Measurements from ENCODE around the gene MRPL45.
"Not testable (repeated sequence)": the region's sequence is repeated elsewhere in the genome, so short reads cannot be mapped to it uniquely, and the experiment has no call there.

Gene MRPL45

GRCh38 chr17:38296834-38297517, at the start of gene MRPL45:
Gene MRPL45, plus strand, starts transcription at chr17:38297168. Its CDS starts 16 bp downstream, at chr17:38297184.
- peak; percentile 76 for DNase-seq

DNA sequence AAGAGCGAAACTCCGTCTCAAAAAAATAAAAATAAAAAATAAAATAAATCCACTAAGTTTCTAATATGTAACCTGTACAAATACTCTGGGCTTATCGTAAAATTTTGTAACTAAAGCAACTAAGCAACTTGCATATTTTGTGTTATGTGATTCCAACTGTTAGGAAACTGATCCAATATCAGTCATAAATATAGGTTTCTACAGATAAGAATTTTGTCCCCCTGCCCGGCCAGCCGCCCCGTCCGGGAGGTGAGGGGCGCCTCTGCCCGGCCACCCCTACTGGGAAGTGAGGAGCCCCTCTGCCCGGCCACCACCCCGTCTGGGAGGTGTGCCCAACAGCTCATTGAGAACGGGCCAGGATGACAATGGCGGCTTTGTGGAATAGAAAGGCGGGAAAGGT, 43.8 kb upstream of the MRPL45 start:
- not testable (repeated sequence) for DNase-seq

DNA sequence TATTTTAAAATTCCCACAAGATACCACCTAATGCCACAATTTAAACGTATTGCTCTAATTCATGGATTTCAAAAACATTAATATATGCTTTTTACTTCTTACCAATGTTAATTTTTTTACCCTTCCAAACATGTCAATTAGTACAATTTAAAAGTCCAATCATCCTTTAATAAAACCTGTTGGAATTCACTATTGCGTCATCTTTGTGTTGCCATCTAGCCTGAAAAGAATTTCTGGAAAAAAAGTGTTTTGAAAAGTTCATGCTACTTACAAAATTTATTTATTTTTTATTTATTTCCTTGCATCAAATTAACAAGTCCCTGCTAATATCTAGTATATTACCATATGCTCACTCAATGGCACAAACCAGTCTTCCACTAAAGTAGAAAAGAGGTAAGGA, 42.6 kb upstream of the MRPL45 start:
- not testable (repeated sequence) for DNase-seq

- DNase-seq: peak; percentile 66
These were observed 39.9 kb upstream of the MRPL45 start for GRCh38 chr17:38257013-38257621.

- DNase-seq: not testable (repeated sequence)
These were observed 30.9 kb upstream of the MRPL45 start for GRCh38 chr17:38265974-38266506.

DNA sequence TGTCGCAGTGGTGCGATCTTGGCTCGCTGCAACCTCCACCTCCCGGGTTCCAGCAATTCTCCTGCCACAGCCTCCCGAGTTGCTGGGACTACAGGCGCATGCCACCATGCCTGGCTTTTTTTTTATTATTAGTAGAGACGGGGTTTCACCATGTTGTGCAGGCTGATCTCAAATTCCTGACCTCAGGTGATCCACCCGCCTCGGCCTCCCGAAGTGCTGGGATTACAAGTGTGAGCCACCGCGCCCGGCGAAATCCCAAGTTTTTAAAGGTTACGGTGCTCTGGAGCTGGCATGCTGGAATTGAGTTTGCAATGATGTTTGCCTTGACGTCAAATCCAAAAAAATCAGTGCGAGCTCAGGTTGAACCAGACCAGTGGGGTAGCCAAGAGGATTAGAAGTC, 30.4 kb upstream of the MRPL45 start:
- DNase-seq: not testable (repeated sequence)

DNA sequence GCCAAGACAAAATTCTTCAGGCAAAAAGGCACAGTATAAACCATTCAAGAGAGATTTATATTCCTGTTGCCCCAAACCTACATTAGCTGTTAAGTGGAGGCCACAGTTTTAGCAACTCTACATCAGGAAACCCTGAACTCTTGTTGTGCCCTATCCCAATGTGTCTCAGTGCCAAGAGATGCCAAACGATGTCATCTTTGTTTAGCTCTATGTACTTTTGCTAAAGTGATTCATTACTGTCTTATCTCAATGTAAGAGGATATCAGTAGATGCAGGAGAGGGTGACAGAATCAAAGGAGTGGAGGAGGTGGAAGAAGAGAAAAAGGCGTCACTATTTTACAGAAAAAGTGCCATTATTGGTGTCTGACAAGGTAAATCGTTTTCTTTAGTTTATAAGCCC, 28.8 kb upstream of the MRPL45 start:
- DNase-seq: not testable (repeated sequence)

- DNase-seq: not testable (repeated sequence)
These were observed 27.9 kb upstream of the MRPL45 start for GRCh38 chr17:38269045-38269444.

- not testable (repeated sequence) for DNase-seq
These were observed 27.4 kb upstream of the MRPL45 start for GRCh38 chr17:38269552-38269951.

- DNase-seq: not testable (repeated sequence)
These were observed 11.0 kb upstream of the MRPL45 start for GRCh38 chr17:38285994-38286393.

- not testable (repeated sequence) for DNase-seq
These were observed 10.4 kb upstream of the MRPL45 start for GRCh38 chr17:38286501-38287091.

- DNase-seq: not testable (repeated sequence)
These were observed 8.6 kb upstream of the MRPL45 start for GRCh38 chr17:38288217-38288827.

DNA sequence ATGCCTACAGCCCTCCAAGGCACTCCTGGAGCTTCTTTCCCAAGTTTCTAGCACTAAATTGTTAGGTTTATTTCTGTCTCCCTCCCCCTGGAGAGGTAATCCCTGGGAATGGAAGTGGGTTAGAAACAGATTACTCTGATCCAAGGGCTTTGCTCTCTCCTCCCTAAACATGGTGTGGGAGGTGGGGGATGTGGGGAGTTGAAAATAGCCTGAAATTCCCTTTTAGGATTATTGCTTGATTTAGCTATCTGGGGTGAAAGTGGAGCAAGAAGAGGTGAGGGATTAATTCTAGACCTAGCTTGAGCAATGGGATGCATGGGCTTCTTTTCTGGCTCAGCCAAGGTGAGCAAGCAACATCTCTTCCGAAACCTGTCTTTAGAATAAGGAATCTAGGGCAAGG, 7.2 kb upstream of the MRPL45 start:
- DNase-seq: not testable (repeated sequence)

DNA sequence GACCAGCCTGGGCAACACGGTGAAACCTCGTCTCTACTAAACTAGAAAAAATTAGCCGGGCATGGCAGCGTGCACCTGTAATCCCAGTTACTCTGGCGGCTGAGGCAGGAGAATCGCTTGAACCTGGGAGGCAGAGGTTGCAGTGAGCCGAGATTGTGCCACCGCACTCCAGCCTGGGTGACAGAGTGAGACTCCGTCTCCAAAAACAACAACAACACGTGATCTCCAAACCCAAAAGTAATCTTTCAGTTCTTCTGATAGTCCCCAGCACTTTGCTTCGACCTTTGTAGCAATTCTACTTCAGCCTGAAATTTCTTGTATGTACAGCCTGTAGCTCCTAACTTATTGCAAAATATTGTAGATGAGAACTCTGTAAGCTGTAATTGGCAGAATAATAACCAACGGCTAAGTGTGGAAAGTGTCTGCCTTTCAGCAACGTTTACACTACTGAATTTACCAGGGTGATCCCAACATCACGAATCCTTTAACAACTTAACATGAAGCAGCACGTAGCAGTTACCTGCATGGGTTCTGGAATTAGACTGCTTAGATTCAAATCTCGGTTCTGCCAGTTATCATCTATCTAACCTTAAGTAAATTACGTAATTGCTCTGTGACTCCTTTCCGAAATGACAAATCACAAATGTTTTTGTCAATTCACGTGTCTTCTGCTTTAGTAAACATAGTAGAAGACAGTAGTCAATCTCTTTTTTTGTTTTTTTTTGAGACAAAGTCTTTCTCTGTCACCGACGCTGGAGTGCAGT, 1.2 kb upstream of the MRPL45 start:
- DNase-seq: not testable (repeated sequence)

DNA sequence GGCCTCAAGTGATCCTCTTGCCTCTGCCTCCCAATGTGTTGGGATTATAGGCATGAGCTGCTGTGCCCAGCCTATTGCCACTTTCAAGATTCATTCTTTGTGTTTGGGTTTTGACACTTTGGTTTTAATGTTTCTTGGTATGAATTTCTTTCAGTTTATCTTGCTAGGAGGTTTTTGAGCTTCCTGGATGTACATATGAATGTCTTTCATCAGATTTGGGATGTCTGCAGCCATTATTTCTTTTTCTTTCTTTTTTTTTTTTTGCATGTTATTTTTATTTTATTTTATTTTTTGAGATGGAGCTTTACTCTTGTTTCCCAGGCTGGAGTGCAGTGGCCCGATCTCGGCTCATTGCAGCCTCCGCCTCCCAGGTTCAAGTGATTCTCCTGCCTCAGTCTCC, 18.5 kb downstream of the MRPL45 start:
- no peak for DNase-seq

DNA sequence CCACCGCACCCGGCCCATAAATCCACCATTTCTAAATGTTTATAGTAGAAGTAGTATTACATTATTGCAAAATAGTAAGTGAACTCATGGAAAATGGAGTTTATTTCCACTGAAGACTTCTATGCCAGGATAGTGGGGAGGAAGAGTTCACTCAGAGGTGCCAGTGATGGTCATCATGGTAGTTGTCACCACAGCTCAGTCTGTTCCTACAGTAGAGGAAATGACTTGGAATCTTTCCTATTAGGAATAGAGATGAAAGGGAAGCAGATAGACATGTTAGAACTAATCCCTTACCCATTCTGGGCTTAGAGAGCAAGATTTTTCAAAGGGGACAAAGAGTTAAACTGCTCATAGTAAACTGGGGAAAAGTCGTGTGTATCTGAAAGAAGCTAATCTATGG, 20.1 kb downstream of the MRPL45 start:
- no peak for DNase-seq

- no peak for DNase-seq
These were observed 23.5 kb downstream of the MRPL45 start for GRCh38 chr17:38320482-38320881.

- DNase-seq: no peak
These were observed 25.3 kb downstream of the MRPL45 start for GRCh38 chr17:38322156-38322779.

DNA sequence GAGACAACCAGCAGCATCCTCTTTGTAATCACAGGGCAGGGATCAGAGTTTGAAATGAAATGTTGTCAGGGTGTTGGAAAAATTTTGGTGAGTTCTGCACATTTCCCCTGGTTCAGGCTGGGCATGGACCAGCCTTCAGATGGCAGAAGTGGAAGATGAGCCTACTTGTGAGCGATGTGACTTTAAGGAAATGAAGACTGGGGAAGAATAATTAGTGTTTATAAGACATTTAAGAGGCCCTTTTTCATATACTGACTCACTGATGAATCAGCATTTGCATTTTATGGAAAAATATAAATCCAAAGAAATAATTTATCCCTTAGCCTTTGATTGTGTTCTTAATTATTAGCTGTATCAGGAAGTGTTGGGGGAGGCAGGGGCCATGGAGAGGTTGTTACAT, 25.9 kb downstream of the MRPL45 start:
- DNase-seq: no peak

- no peak for DNase-seq
These were observed 27.3 kb downstream of the MRPL45 start for GRCh38 chr17:38324141-38324697.

DNA sequence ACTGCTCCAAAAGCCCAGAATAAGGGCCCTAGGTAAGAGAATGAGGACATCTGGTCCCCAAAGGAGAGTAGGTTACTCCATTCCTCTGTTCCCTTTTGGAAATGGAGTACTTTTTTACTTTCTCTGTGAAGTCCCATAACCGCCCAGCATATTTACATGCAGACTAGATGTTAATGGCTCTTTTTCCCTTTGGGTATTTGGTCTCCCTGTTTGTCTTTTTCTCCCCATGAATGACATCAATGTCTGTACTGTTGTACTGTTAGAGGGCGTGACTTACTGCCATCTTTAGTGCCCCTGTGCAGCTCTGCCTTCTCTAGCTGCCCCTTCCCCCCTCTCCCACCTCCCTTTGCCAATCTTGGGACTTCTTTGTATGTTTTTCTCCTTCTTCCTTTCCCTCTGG, 27.8 kb downstream of the MRPL45 start:
- no peak for DNase-seq

Data from NCI-H187 treated with DMSO at 0.1 percent for 48 hours (cell line).